Peyer's patch (tissue), 4 donors: ENCODE data around the gene ZNF414. TPM values are rescaled to one million over a fixed set of nuclear protein-coding genes. Genes with fewer than 3 reads are reported as not detected.

Experiments used
- DNase-seq, 3 donors: peaks; one replicate each; pipeline ENCODE4 v3.0.0-alpha.2; 2017 to 2019
- H3K27ac ChIP-seq, 4 donors: fragments of 200-600 bp; sonication (generic); one replicate each; pipeline ENCODE4 v1.5.1; 2016 to 2019
- H3K27me3 ChIP-seq, 2 donors: fragments of 200-600 bp; sonication (generic); one replicate each; pipeline ENCODE4 v1.5.1; 2019
- H3K36me3 ChIP-seq, 3 donors: fragments of 200-600 bp; sonication (generic); one replicate each; pipeline ENCODE4 v1.5.1; 2016 to 2019
- H3K4me1 ChIP-seq, 4 donors: fragments of 200-600 bp; sonication (generic); one replicate each; pipeline ENCODE4 v1.5.1; 2016 to 2019
- H3K4me3 ChIP-seq, 4 donors: fragments of 200-600 bp; sonication (generic); 1 replicate in 3 of 4; 2 replicates in 1 of 4; pipeline ENCODE4 v1.5.1; 2016 to 2019; ENCODE audit warnings: mild to moderate bottlenecking in 1 of 4
- H3K9me3 ChIP-seq, 4 donors: fragments of 200-600 bp; sonication (generic); one replicate each; pipeline ENCODE4 v1.5.1; 2016 to 2019; ENCODE audit warnings: mild to moderate bottlenecking in 1 of 4
- CTCF ChIP-seq, 6 experiments: fragments of 450-650 bp in 4 of 6; fragments of 200-600 bp in 2 of 6; sonication (generic) in 1 of 6; IDR thresholded peaks; one replicate each; pipeline ENCODE4 v1.5.1; 2017 to 2019; ENCODE audit warnings: antibody characterized with exemption in 6 of 6, mild to moderate bottlenecking in 3 of 6, moderate library complexity in 1 of 6
- POLR2A ChIP-seq, 2 donors: fragments of 450-650 bp; IDR thresholded peaks; one replicate each; pipeline ENCODE4 v1.5.1; 2017; ENCODE audit warnings: antibody characterized with exemption in 2 of 2, mild to moderate bottlenecking in 2 of 2, moderate library complexity in 2 of 2
- total RNA-seq, 4 donors: library from RNA; depleted of rRNA; stranded (reverse); fragments of >200 nt; gene quantifications; one replicate each; pipeline ENCODE4 v1.1.0, GENCODE V29; 2016

ZNF414 gene
- total RNA-seq, 4 donors from 2014 or later = 12.4 to 45.2 (median 24.1) TPM

GRCh38 chr19:8552810-8553209, 38.8 kb upstream of the ZNF414 start:
- no peaks in the 10 kb centered on the region for H3K27me3 ChIP-seq
- H3K27ac ChIP-seq = no peak overlapping the region
- no peaks in the 10 kb centered on the region for H3K9me3 ChIP-seq
- H3K4me1 ChIP-seq = no peaks in the 10 kb centered on the region
- peaks cover 0 to 11% (median 0%) of the 10 kb centered on the region in 3 donors for H3K36me3 ChIP-seq
- H3K4me3 ChIP-seq = no peak overlapping the region
- no peak for DNase-seq
- no peak for TF ChIP-seq CTCF (IDR thresholded peaks at IDR 0.05)
- no peak for TF ChIP-seq POLR2A (IDR thresholded peaks at IDR 0.05)

- Histone ChIP-seq H3K4me3 (no peak overlapping the region), H3K36me3 (peaks cover 0 to 14% (median 0%) of the 10 kb centered on the region in 3 donors), H3K9me3 (no peaks in the 10 kb centered on the region), H3K4me1 (no peaks in the 10 kb centered on the region), H3K27me3 (no peaks in the 10 kb centered on the region), H3K27ac (no peak overlapping the region)
- no peak for DNase-seq
- no peak for TF ChIP-seq CTCF (IDR thresholded peaks at IDR 0.05)
- TF ChIP-seq POLR2A (IDR thresholded peaks at IDR 0.05) = no peak
Measured at GRCh38 chr19:8550070-8550469, 36.1 kb upstream of the ZNF414 start.

GRCh38 chr19:8545743-8546142, 31.8 kb upstream of the ZNF414 start:
- no peak for DNase-seq
- Histone ChIP-seq H3K27me3 (no peaks in the 10 kb centered on the region), H3K9me3 (no peaks in the 10 kb centered on the region), H3K4me1 (no peaks in the 10 kb centered on the region), H3K36me3 (peaks cover 0 to 4% (median 0%) of the 10 kb centered on the region in 3 donors), H3K4me3 (no peak overlapping the region), H3K27ac (no peak overlapping the region)
- TF ChIP-seq CTCF (IDR thresholded peaks at IDR 0.05) (no peak), POLR2A (IDR thresholded peaks at IDR 0.05) (no peak)

GRCh38 chr19:8544168-8544567, 30.2 kb upstream of the ZNF414 start:
- no peak for TF ChIP-seq POLR2A (IDR thresholded peaks at IDR 0.05)
- TF ChIP-seq CTCF (IDR thresholded peaks at IDR 0.05) = no peak
- Histone ChIP-seq H3K36me3 (peaks cover 0 to 4% (median 0%) of the 10 kb centered on the region in 3 donors), H3K4me1 (no peaks in the 10 kb centered on the region), H3K27ac (no peak overlapping the region), H3K4me3 (no peak overlapping the region), H3K27me3 (no peaks in the 10 kb centered on the region), H3K9me3 (no peaks in the 10 kb centered on the region)
- no peak for DNase-seq

GRCh38 chr19:8539621-8540149, 25.7 kb upstream of the ZNF414 start:
- no peak overlapping the region for H3K27ac ChIP-seq
- no peaks in the 10 kb centered on the region for H3K36me3 ChIP-seq

More at GRCh38 chr19:8539621-8540149, 25.7 kb upstream of the ZNF414 start:
- H3K4me3 ChIP-seq = no peak overlapping the region
- H3K27me3 ChIP-seq = no peaks in the 10 kb centered on the region
- no peak for DNase-seq
- no peaks in the 10 kb centered on the region for H3K9me3 ChIP-seq
- no peak for TF ChIP-seq POLR2A (IDR thresholded peaks at IDR 0.05)
- TF ChIP-seq CTCF (IDR thresholded peaks at IDR 0.05) = no peak
- no peaks in the 10 kb centered on the region for H3K4me1 ChIP-seq
